ENCODE measurements around the gene ABHD18.
"Not testable (repeated sequence)": the region's sequence is repeated elsewhere in the genome, so short reads cannot be mapped to it uniquely, and the experiment has no call there.

Gene ABHD18

DNA sequence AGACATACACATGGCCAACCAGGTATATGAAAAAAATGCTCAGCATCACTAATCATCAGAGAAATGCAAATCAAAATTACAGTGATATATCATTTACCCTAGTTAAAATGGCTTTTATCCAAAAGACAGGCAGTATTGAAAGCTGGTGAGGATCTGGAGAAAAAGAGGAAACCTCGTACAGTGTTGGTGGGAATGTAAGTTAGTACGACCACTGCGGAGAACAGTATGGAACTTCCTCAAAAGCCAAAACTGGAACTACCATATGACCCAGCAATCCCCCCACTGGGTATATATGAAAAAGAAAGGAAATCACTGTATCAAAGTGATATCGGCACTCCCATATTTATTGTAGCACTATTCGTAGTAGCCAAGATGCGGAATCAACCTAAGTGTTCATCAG is 23.4 kb downstream of the ABHD18 start:
- DNase-seq (ENCODE audit: extremely low read depth in 1 of 2, low read depth in 1 of 2): no peak

DNA sequence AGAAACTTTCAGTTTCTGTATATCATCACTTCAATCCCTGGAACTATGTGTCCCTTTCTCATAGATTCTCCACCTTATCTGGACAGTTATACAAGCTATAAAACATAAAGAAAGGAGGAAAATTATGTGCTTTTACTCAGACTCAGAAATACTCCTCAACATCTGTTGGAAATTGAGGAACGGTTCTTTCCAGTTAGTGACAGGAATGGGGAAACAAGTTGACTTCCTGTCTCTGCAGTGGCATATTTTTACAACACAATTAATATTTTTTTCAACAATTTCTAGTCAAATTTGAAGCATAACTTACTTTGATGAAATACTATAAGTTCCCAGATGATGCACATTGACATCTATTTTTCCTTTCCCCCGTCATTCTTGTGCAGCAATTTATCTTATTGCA is 27.9 kb downstream of the ABHD18 start:
- no peak for DNase-seq (ENCODE audit: extremely low read depth in 1 of 2, low read depth in 1 of 2)

DNA sequence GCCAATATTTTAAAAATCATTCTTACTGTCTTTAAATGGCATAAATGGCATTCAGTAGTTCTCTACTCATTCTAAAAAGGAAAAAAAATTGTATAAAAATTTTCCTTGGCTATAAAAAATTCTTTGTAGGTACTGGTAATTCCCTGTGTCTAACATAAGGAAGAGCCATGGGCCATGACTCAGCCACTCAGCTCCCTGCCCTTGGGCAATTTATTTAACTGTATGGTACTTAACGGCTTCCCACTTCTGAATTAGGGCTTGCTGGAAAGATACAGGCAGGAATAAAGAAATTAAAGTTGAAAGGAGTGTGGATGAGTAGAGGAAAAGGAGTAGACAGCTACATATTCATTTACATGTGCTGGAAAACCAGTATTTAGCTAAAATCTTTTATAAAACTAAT is 30.6 kb downstream of the ABHD18 start:
- DNase-seq (ENCODE audit: extremely low read depth in 1 of 2, low read depth in 1 of 2): no peak

DNA sequence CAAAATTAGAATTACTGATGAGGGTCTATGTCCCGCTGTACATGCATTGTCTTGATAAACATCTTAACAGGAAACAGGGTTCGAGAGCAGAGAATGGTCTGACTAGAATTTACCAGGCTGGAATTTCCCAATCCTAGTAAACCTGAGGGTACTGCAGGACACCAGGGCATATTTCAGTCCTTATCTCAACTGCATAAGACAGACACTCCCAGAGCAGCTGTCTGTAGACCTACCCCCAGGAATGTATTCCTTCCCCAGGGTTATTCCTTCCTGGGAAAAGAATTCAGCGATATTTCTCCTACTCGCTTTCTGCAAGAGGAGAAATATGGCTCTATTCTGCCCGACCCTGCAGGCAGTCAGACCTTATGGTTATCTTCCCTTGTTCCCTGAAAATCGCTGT is 31.3 kb downstream of the ABHD18 start:
- DNase-seq (ENCODE audit: extremely low read depth in 1 of 2, low read depth in 1 of 2): not testable (repeated sequence)

DNA sequence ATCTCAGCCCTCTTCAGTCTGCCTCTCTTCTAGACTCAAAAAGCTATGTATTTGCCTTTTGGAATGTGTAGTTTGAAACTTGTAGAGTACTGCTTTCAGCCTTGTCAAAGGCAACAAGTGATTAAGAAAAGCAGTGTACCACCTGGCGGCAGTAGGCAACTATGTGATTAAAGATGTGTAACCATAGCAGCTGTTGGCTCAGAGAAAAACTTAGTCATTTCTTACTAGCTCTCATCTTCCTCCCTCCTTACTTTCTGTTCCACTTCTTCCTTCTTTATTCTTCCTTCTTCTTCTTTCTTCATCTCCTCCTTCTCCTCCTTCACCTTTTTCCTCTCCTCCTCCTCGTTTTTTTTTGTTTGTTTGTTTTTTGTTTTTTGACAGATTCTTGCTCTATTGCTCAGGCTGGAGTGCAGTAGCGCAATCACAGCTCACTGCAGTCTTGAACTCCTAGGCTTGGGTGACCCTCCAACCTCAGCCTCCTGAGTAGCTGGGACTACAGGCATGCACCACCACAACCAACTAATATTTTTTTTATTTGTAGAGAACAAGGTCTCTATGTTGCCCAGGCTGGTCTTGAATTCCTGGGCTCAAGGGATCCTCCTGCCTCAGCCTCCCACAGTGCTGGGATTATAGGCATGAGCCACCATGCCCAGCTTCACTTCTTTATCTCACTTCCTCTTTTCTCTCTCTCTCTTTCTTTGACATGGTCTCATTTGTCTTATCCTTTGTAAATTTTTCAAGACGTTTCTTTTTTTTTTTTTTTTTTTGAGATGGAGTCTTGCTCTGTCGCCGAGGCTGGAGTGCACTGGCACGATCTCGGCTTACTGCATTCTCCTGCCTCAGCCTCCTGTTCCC is 32.6 kb downstream of the ABHD18 start:
- DNase-seq (ENCODE audit: extremely low read depth in 1 of 2, low read depth in 1 of 2): no peak

DNA sequence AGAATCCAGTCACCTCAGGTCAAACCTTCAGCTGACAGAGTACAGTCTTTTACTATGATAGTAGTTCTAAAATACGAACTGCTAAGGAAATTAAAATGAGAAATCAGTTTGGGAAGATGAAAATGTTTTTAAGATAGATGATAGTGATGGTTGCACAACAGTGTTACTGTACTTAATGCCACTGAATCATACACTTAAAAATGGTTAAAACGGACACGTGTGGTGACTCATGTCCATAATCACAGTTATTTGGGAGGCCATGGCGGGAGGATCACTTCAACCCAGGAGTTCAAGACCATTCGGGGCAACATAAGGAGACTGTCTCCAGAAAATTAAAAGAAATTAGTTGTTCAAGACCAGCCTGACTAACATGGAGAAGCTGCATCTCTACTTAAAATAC is 41.4 kb downstream of the ABHD18 start:
- DNase-seq (ENCODE audit: extremely low read depth in 1 of 2, low read depth in 1 of 2): no peak

DNA sequence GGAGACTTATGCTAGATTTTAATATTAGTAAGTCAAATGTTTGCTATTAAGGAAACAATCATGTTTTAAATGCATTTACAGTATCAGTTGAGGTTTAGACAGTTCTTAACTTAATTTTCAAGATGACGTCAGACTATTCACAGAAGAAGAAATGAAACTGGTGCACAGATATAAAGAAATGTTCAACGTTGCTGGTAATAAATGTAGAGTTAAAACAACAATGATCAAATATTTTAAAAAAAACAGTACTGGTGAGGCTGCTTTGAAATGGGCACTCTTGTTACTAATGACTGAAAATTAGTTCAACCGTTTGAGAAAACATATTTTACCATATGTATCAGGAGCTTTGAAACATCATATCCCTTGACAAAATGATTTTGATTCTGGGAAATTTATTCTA is 44.2 kb downstream of the ABHD18 start:
- DNase-seq (ENCODE audit: extremely low read depth in 1 of 2, low read depth in 1 of 2): no peak

DNA sequence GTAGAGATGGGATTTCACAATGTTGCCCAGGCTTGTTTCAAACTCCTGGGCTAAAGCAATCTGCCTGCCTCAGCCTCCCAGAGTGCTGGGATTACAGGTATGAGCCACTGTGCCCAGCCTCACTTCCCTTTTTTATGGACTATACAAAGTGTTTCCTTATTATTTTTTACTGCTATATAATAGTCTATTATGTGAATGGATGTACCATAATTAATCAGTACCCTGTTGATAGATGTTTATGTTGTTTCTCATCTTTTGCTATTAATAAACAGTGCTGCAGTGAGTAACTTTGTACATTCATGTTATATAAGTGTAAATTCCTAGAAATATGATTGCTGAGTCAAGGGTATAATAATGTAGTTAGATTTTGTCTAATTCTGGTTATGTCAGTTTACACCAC is 60.1 kb downstream of the ABHD18 start:
- DNase-seq (ENCODE audit: extremely low read depth in 1 of 2, low read depth in 1 of 2): no peak

DNA sequence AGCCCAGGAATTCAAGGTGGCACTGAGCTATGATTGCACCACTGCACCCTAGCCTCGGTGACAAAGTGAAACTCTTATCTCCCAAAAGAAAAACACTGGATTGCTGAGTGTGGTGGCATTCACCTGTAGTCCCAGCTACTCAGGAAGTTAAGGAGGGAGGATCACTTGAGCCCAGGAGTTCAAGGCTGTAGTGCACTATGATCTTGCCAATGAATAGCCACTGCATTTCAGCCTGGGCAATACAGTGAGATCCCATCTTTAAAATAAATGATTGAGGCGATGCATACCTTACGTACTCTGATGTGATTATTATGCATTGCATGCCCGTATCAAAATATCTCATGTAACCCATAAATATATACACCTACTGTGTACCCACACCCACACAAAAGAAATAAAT is 64.7 kb downstream of the ABHD18 start:
- no peak for DNase-seq (ENCODE audit: extremely low read depth in 1 of 2, low read depth in 1 of 2)

DNA sequence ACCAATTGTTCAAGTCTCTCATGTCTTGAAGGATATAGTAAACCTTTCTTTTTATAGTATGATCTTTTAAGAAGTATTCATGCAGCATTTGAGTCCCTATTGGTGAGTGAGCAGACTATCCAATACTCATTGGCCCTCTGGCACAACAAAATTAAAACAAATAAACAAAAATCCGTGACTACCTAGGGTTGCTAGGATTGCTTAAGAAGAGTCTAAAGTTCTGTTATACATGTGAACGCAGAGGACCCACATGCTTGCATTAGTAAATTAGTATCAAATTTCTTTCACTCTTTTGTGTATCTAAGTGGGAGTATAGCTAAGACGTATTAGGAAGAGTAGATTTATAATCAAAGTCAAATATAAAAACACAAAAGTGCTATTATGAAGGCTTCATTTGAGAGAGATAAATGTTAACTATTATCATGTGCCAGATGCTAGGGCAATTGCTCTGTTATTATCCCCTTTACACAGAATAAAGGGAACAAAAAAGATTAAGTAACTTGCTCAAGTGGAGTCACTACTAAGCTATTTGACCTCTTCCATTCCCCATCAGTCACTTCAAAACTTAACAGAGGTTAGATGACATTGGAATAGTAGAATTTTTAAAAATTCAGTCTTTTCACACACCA is 66.7 kb downstream of the ABHD18 start:
- DNase-seq (ENCODE audit: extremely low read depth in 1 of 2, low read depth in 1 of 2): no peak

DNA sequence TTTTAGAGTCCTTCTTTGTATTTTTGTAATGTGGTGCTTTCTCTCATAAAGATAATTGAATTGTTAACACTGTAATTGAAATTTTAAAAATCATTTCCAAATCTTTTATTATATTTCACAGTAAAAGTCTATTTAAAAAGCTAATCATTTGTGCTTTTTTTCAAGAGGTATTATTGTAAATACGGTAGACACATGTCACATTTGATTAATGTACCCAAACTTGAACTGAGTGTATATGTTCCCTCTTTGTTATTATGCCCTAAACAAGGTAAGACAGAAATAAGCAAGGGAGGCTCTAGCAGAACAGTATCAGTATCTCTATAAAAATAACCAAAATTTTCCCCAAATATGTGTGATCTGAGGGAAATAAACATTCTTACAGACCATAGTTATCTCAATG is 74.4 kb downstream of the ABHD18 start:
- DNase-seq (ENCODE audit: extremely low read depth in 1 of 2, low read depth in 1 of 2): no peak

DNA sequence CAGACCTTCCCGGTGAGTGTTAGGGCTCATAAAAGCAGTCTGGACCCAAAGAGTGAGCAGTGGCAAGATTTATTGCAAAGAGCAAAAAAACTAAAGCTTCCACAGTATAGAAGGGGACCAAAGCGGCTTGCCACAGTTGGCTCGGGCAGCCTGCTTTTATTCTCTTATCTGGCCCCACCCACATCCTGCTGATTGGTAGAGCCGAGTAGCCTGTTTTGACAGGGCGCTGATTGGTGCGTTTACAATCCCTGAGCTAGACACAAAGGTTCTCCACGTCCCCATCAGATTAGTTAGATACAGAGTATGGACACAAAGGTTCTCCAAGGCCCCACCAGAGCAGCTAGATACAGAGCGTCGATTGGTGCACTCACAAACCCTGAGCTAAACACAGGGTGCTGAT is 81.8 kb downstream of the ABHD18 start:
- DNase-seq (ENCODE audit: extremely low read depth in 1 of 2, low read depth in 1 of 2): not testable (repeated sequence)

DNA sequence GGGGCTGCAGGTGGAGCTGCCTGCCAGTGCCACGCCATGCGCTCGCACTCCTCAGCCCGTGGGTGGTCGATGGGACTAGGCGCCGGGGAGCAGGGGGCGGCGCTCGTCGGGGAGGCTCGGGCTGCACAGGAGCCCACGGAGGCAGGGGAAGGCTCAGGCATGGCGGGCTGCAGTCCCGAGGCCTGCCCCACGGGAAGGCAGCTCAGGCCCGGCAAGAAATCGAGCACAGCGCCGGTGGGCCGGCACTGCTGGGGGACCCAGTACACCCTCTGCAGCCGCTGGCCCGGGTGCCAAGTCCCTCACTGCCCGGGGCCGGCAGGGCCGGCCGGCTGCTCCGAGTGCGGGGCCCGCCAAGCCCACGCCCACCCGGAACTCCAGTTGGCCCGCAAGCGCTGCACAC is 82.3 kb downstream of the ABHD18 start:
- DNase-seq (ENCODE audit: extremely low read depth in 1 of 2, low read depth in 1 of 2): not testable (repeated sequence)

DNA sequence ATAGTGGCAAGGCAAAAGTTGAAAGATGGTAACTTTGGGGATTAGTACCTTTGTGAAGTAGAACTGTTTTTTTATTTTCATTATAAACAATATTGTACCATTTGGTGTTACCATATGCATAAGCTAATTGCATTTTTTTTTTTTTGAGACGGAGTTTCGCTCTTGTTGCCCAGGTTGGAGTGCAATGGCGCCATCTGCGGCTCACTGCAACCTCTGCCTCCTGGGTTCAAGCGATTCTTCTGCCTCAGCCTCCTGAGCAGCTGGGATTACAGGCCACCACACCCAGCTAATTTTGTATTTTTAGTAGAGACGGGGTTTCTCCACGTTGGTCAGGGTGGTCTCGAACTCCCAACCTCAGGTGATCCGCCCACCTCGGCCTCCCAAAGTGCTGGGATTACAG is 86.0 kb downstream of the ABHD18 start:
- DNase-seq (ENCODE audit: extremely low read depth in 1 of 2, low read depth in 1 of 2): not testable (repeated sequence)

DNA sequence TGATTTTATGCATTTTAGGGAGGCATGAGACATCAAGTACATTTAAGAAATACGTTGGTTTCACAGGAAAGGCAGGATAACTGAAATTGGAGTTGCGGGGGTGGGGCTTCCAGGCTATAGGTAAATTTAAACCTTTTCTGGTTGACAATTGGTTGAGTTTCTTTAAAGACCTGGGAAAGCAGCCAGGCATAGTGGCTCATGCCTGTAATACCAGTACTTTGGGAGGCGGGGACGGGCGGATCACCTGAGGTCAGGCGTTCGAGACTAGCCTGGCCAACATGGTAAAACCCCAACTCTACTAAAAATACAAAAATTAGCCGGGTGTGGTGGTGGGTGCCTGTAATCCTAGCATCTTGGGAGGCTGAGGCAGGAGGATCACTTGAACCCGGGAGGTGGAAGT is 89.7 kb downstream of the ABHD18 start:
- DNase-seq (ENCODE audit: extremely low read depth in 1 of 2, low read depth in 1 of 2): not testable (repeated sequence)

DNA sequence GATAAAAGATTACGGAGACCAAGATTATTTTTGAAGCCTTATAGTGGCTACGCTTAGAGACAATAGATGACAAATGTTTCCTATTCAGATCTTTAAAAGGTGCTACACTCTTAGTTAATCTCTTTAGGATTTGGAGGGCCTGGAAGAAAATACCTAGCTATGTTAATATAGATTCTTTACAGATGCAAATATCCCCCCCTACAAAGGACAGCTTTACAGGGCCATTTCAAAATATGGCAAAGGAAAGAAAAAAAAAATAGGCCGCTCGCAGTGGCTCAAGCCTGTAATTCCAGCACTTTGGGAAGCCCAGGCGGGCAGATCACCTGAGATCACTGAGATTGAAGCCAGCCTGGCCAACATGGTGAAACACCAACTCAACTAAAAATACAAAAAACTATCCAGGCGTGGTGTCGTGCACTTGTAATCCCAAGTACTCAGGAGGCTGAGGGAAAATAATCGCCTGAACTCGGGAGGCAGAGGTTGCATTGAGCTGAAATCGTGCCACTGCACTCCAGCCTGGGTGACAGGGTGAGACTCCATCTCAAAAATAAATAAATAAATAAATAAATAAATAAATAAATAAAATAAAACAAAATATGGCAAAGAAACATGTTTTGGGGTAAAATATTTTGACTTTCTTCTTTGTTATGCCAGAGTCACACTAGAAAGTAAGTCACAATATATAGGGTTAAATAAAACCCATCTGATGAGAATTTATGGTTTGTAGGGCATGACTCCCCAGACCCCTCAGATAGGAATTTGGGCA is 90.4 kb downstream of the ABHD18 start:
- DNase-seq (ENCODE audit: extremely low read depth in 1 of 2, low read depth in 1 of 2): not testable (repeated sequence)

DNA sequence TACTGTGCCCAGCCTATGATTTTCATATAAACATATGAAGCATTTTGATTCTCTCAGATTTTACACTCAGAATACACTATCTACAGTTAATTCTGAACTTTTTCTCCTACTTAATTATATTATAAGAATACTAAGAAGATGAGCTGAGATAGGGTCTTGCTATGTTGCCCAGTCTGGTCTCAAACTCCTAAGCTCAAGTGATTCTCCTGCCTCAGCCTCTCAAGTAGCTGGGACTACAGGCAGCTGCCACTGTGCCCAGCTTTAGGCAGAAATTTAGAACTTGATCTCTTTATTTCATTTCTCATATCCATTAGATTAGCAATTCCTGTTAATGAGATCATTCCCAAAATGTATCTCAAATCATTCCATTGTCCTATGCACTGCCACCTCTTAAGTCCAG is 91.2 kb downstream of the ABHD18 start:
- no peak for DNase-seq (ENCODE audit: extremely low read depth in 1 of 2, low read depth in 1 of 2)

DNA sequence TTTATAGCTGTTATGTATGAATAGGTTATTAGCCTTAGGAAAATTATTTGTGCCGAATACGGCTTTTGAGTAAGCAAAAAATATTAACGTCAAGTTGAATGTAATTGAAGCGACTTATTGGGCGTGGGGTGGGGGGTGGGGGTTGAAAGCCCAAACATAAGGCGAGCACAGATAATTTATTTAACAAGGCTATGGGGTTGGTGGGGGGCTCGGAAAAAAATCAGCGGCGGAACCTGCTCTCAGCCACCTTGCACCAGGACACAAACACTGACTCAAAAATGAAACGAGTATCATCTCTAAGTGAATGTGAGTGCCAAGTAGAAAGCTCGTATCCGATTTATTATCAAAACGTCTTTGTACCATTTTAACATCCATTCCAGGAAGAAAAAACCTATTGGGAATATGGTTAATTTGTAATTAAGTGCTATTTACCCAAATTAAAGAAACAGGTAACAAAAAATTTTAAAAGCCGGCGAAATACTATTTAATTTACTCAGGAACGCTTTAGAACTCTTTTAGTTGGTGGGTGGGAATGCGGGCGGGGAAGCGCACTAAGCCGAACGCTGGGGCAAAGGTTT is 95.0 kb downstream of the ABHD18 start:
- DNase-seq (ENCODE audit: extremely low read depth in 1 of 2, low read depth in 1 of 2): no peak

DNA sequence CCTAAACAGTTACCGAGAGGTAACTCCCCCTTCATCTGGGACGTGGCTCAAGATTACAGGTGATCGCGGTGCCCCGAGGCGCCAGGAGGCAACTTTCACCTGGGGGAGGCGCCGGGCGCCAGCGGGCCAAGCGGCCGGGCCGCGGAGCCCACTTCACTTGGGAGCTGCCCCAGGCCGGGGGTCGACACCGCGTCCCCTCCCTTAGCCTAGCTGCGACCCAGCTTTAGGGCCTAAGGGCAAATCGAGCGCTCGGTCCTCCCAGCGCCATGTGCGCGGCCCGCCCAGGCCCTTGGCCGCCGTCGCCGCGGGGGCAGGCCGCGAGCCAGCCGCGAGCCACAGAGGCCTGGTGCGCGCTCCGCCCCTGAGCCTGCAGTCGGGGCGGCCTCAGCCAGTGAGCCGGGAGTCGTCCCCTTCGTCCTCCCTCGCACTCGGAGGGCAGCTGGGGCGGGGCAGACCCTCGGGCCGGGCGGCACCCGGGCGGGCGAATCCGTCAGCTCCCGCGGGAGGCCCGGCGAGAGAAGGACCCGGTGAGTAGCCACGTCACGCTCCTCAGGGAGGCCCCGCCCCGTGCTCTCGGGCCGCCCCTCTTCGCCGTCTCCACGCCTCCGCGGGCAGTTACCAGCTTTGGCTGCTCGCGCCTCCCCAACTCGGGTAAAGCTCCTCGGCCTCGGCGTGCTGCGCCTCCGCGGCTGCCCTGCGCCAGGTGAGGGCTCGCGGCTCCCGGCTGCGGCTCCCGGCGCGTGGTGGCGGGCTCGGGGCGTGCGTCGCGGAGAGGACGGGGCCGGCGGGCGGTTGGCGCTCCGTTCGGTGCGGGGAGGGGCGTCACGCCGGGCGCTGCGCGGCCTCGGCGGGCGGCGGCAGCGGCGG is 95.7 kb downstream of the ABHD18 start, which contains the start of gene LARP1B:
TSS of gene LARP1B (plus strand) at position 614 of the 867 bp plus-strand sequence. CDS start 13,640 bp downstream, outside the sequence.
- DNase-seq (ENCODE audit: extremely low read depth in 1 of 2, low read depth in 1 of 2): peak; percentile 77 to 85

Measured in activated CD8-positive, alpha-beta memory T cell treated with anti-CD3 and anti-CD28 coated beads for 1 hour (primary cell).